ENCODE data around the gene TCF21.

DNA sequence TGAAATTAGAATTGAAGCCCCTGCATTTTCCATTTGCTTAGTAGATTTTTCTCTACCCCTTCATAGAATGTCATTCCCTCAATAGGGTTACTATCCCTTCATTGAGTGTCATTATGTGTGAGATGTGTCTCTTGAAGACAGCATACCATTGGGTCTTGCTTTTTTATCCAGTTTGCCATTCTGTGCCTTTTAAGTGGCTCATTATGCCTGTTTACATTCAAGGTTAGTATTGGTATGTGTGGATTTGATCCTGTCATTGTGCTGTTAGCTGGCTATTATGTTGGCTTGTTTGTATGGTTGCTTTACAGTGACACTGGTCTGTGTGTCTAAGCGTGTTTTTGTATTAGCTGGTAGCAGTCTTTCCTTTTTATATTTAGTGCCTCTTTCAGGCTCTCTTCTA is 25.7 kb upstream of the TCF21 start:
- TF ChIP-seq, protein P1, sequence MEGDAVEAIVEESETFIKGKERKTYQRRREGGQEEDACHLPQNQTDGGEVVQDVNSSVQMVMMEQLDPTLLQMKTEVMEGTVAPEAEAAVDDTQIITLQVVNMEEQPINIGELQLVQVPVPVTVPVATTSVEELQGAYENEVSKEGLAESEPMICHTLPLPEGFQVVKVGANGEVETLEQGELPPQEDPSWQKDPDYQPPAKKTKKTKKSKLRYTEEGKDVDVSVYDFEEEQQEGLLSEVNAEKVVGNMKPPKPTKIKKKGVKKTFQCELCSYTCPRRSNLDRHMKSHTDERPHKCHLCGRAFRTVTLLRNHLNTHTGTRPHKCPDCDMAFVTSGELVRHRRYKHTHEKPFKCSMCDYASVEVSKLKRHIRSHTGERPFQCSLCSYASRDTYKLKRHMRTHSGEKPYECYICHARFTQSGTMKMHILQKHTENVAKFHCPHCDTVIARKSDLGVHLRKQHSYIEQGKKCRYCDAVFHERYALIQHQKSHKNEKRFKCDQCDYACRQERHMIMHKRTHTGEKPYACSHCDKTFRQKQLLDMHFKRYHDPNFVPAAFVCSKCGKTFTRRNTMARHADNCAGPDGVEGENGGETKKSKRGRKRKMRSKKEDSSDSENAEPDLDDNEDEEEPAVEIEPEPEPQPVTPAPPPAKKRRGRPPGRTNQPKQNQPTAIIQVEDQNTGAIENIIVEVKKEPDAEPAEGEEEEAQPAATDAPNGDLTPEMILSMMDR (conservative IDR thresholded peaks at IDR 0.05; ENCODE audit: low read depth in 2 of 2): no peak
- TF ChIP-seq, protein P2, sequence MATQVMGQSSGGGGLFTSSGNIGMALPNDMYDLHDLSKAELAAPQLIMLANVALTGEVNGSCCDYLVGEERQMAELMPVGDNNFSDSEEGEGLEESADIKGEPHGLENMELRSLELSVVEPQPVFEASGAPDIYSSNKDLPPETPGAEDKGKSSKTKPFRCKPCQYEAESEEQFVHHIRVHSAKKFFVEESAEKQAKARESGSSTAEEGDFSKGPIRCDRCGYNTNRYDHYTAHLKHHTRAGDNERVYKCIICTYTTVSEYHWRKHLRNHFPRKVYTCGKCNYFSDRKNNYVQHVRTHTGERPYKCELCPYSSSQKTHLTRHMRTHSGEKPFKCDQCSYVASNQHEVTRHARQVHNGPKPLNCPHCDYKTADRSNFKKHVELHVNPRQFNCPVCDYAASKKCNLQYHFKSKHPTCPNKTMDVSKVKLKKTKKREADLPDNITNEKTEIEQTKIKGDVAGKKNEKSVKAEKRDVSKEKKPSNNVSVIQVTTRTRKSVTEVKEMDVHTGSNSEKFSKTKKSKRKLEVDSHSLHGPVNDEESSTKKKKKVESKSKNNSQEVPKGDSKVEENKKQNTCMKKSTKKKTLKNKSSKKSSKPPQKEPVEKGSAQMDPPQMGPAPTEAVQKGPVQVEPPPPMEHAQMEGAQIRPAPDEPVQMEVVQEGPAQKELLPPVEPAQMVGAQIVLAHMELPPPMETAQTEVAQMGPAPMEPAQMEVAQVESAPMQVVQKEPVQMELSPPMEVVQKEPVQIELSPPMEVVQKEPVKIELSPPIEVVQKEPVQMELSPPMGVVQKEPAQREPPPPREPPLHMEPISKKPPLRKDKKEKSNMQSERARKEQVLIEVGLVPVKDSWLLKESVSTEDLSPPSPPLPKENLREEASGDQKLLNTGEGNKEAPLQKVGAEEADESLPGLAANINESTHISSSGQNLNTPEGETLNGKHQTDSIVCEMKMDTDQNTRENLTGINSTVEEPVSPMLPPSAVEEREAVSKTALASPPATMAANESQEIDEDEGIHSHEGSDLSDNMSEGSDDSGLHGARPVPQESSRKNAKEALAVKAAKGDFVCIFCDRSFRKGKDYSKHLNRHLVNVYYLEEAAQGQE (IDR thresholded peaks at IDR 0.05; ENCODE audit: unreplicated experiment): no peak
- TF ChIP-seq POLR2AphosphoS5 (IDR thresholded peaks at IDR 0.05; ENCODE audit: low read depth): no peak
- TF ChIP-seq, protein P3, sequence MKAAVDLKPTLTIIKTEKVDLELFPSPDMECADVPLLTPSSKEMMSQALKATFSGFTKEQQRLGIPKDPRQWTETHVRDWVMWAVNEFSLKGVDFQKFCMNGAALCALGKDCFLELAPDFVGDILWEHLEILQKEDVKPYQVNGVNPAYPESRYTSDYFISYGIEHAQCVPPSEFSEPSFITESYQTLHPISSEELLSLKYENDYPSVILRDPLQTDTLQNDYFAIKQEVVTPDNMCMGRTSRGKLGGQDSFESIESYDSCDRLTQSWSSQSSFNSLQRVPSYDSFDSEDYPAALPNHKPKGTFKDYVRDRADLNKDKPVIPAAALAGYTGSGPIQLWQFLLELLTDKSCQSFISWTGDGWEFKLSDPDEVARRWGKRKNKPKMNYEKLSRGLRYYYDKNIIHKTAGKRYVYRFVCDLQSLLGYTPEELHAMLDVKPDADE (IDR thresholded peaks at IDR 0.05): no peak
- no peak for TF ChIP-seq JUNB (IDR thresholded peaks at IDR 0.05; ENCODE audit: unreplicated experiment)
- no peak for TF ChIP-seq EZH2phosphoT487 (IDR thresholded peaks at IDR 0.05; ENCODE audit: unreplicated experiment)
- TF ChIP-seq CREB1 (CRISPR knock-in tag; IDR thresholded peaks at IDR 0.05; ENCODE audit: low read depth): no peak

All from GM23338 (cell line).